Smooth muscle cell of the brain vasculature (primary cell): ENCODE results near the gene DGCR2.
"Not testable (repeated sequence)": the region's sequence is repeated elsewhere in the genome, so short reads cannot be mapped to it uniquely, and the experiment has no call there.

Experiments
- DNase-seq: peaks from one replicate; pipeline ENCODE4 v3.0.0-alpha.2; 2012; ENCODE audit warnings: low read depth, low spot score

Gene DGCR2

GRCh38 chr22:19032156-19032785, 89.9 kb downstream of the DGCR2 start:
- not testable (repeated sequence) for DNase-seq

- DNase-seq: not testable (repeated sequence)
Observed at GRCh38 chr22:19030889-19031252, 91.3 kb downstream of the DGCR2 start.

GRCh38 chr22:19030226-19030888, 91.9 kb downstream of the DGCR2 start:
- DNase-seq: not testable (repeated sequence)

GRCh38 chr22:19029113-19030103, 92.8 kb downstream of the DGCR2 start:
- not testable (repeated sequence) for DNase-seq

GRCh38 chr22:19028060-19028455, 94.2 kb downstream of the DGCR2 start:
- DNase-seq: not testable (repeated sequence)

- DNase-seq: not testable (repeated sequence)
Observed at GRCh38 chr22:19027371-19028059, 94.7 kb downstream of the DGCR2 start.

- DNase-seq: not testable (repeated sequence)
Observed at GRCh38 chr22:19026080-19026479, 96.1 kb downstream of the DGCR2 start.

- DNase-seq: not testable (repeated sequence)
Observed at GRCh38 chr22:19024956-19025489, 97.2 kb downstream of the DGCR2 start.

GRCh38 chr22:19023931-19024330, 98.3 kb downstream of the DGCR2 start:
- DNase-seq: not testable (repeated sequence)

GRCh38 chr22:19022755-19023154, 99.5 kb downstream of the DGCR2 start:
- no peak for DNase-seq

- no peak for DNase-seq
Observed at GRCh38 chr22:19019679-19020032, 102.6 kb downstream of the DGCR2 start.

GRCh38 chr22:19019029-19019678, 103.1 kb downstream of the DGCR2 start:
- no peak for DNase-seq

- no peak for DNase-seq
Observed at GRCh38 chr22:19018256-19018655, 104.0 kb downstream of the DGCR2 start.

- DNase-seq: no peak
Observed at GRCh38 chr22:19016081-19016766, 106.0 kb downstream of the DGCR2 start.

GRCh38 chr22:19014886-19015285, 107.3 kb downstream of the DGCR2 start:
- DNase-seq: no peak

- DNase-seq: not testable (repeated sequence)
Observed at GRCh38 chr22:19013881-19014598, 108.2 kb downstream of the DGCR2 start.

- DNase-seq: not testable (repeated sequence)
Observed at GRCh38 chr22:19013411-19013810, 108.8 kb downstream of the DGCR2 start.

GRCh38 chr22:19012308-19012986, 109.8 kb downstream of the DGCR2 start:
- no peak for DNase-seq

- DNase-seq: not testable (repeated sequence)
Observed at GRCh38 chr22:19011611-19012010, 110.6 kb downstream of the DGCR2 start.
